CD14-positive monocyte (primary cell): ENCODE measurements around the gene CFAP90. TPM values are rescaled to one million over a fixed set of nuclear protein-coding genes. Genes with fewer than 3 reads are reported as not detected.

ENCODE experiments used
- DNase-seq, 3 donors: peaks; one replicate each; pipeline ENCODE4 v3.0.0-alpha.2; 2011 to 2022
- H2AFZ ChIP-seq: 2 replicates; pipeline ENCODE4 v1.6.0; 2012; ENCODE audit warnings: mild to moderate bottlenecking, low read depth, low read length, inconsistent platforms; ENCODE audit not compliant: insufficient read depth, poor library complexity, severe bottlenecking
- H3K27ac ChIP-seq, 2 donors: 1 replicate in 1 of 2; 2 replicates in 1 of 2; pipeline ENCODE4 v1.5.1; 2012 to 2013; ENCODE audit warnings: low read length in 2 of 2, control low read depth in 1 of 2, inconsistent platforms in 1 of 2, low read depth in 1 of 2, mild to moderate bottlenecking in 1 of 2
- H3K27me3 ChIP-seq, 2 donors: one replicate each; pipeline versions ENCODE4 v1.6.0 to v1.6.1; 2011 to 2013; ENCODE audit warnings: low read length in 2 of 2; ENCODE audit not compliant: control insufficient read depth in 2 of 2, insufficient read depth in 2 of 2
- H3K36me3 ChIP-seq, 2 donors: replicated peaks in 1 of 2; 1 replicate in 1 of 2; 2 replicates in 1 of 2; pipeline versions ENCODE4 v1.5.1 to v1.6.1; 2012 to 2013; ENCODE audit warnings: low read length in 2 of 2, control low read depth in 1 of 2, inconsistent platforms in 1 of 2, mild to moderate bottlenecking in 1 of 2; ENCODE audit not compliant: insufficient read depth in 2 of 2, control insufficient read depth in 1 of 2
- H3K4me1 ChIP-seq, 2 donors: 1 replicate in 1 of 2; 2 replicates in 1 of 2; pipeline versions ENCODE4 v1.5.1 to v1.6.1; 2012 to 2013; ENCODE audit warnings: low read length in 2 of 2, control low read depth in 1 of 2, inconsistent platforms in 1 of 2, mild to moderate bottlenecking in 1 of 2, moderate library complexity in 1 of 2; ENCODE audit not compliant: insufficient read depth in 2 of 2, control insufficient read depth in 1 of 2
- H3K4me2 ChIP-seq: replicated peaks from 2 replicates; pipeline ENCODE3; 2012; ENCODE audit warnings: low read length, moderate library complexity, mild to moderate bottlenecking; ENCODE audit not compliant: poor library complexity, severe bottlenecking; ENCODE audit errors: extremely low read depth
- H3K4me3 ChIP-seq, 3 experiments: fragments of 200-600 bp in 1 of 3; sonication (generic) in 1 of 3; replicated peaks in 1 of 3; 1 replicate in 2 of 3; 2 replicates in 1 of 3; pipeline ENCODE4 v1.5.1; 2011 to 2013; ENCODE audit warnings: low read length in 3 of 3, mild to moderate bottlenecking in 3 of 3, control low read depth in 2 of 3, low read depth in 2 of 3, inconsistent platforms in 1 of 3, moderate library complexity in 1 of 3
- H3K79me2 ChIP-seq: 2 replicates; pipeline ENCODE4 v1.6.0; 2012; ENCODE audit warnings: mild to moderate bottlenecking, control low read depth, inconsistent platforms, low read length, moderate library complexity; ENCODE audit not compliant: insufficient read depth
- H3K9ac ChIP-seq: 2 replicates; pipeline ENCODE4 v1.6.0; 2017; ENCODE audit warnings: low read length, mild to moderate bottlenecking; ENCODE audit not compliant: insufficient read depth, poor library complexity, severe bottlenecking
- H3K9me3 ChIP-seq, 2 donors: replicated peaks in 1 of 2; 1 replicate in 1 of 2; 2 replicates in 1 of 2; pipeline versions ENCODE4 v1.5.1 to v1.6.1; 2012 to 2013; ENCODE audit warnings: low read length in 2 of 2, control low read depth in 1 of 2; ENCODE audit not compliant: control insufficient read depth in 1 of 2, insufficient read depth in 1 of 2
- H4K20me1 ChIP-seq: 2 replicates; pipeline ENCODE4 v1.6.0; 2012; ENCODE audit warnings: mild to moderate bottlenecking, low read length, control low read depth, moderate library complexity; ENCODE audit not compliant: insufficient read depth
- H3K27ac Mint-ChIP-seq, 7 donors: one replicate each; pipeline ENCODE4 v1.8.0; 2020; ENCODE audit warnings: mild to moderate bottlenecking in 7 of 7, mixed read lengths in 7 of 7, moderate library complexity in 6 of 7, inconsistent platforms in 2 of 7
- H3K27me3 Mint-ChIP-seq, 3 donors: one replicate each; pipeline ENCODE4 v1.8.0; 2021 to 2022; ENCODE audit warnings: low read depth in 3 of 3, mild to moderate bottlenecking in 3 of 3, mixed read lengths in 3 of 3, moderate library complexity in 3 of 3, inconsistent platforms in 1 of 3
- H3K36me3 Mint-ChIP-seq, 2 donors: one replicate each; pipeline ENCODE4 v1.8.0; 2020; ENCODE audit warnings: mixed read lengths in 2 of 2, inconsistent platforms in 1 of 2, mild to moderate bottlenecking in 1 of 2
- H3K4me1 Mint-ChIP-seq: one replicate; pipeline ENCODE4 v1.8.0; 2020; ENCODE audit warnings: mild to moderate bottlenecking, mixed read lengths
- H3K4me3 Mint-ChIP-seq, 2 donors: one replicate each; pipeline ENCODE4 v1.8.0; 2020; ENCODE audit warnings: mild to moderate bottlenecking in 2 of 2, mixed read lengths in 2 of 2, moderate library complexity in 1 of 2
- H3K9me3 Mint-ChIP-seq, 7 donors: one replicate each; pipeline ENCODE4 v1.8.0; 2020 to 2022; ENCODE audit warnings: mixed read lengths in 7 of 7, mild to moderate bottlenecking in 6 of 7, moderate library complexity in 6 of 7, inconsistent platforms in 2 of 7
- WGBS: methylation state at CpG from one replicate; pipeline ENCODE4 v1.1.5; 2013; ENCODE audit warnings: missing lambda C conversion rate; ENCODE audit not compliant: insufficient coverage; 5-methylcytosine and 5-hydroxymethylcytosine counted together
- intact Hi-C, 2 donors: fragments of 100-400 bp; cut with micrococcal nuclease; formaldehyde crosslinking; loops; one replicate each; pipeline versions ENCODE4 v1.15.0 to v1.15.1; 2023
- polyA plus RNA-seq, 3 donors: library from polyadenylated mRNA; depleted of rRNA in 1 of 3; unstranded in 2 of 3; stranded (reverse) in 1 of 3; fragments of 300-500 nt in 2 of 3; fragments of >200 nt in 1 of 3; fragmentation: Illumina TruSeq in 2 of 3; gene quantifications; 1 replicate in 2 of 3; 2 replicates in 1 of 3; pipeline ENCODE4 v1.2.3, GENCODE V29; 2012 to 2021
- TF ChIP-seq, protein P1 (sequence below): fragments of 200-600 bp; IDR thresholded peaks from one replicate; pipeline ENCODE4 v1.8.0; 2022; ENCODE audit warnings: antibody characterized with exemption, mild to moderate bottlenecking

The CFAP90 gene
- polyA plus RNA-seq, 3 donors = not detected

DNA sequence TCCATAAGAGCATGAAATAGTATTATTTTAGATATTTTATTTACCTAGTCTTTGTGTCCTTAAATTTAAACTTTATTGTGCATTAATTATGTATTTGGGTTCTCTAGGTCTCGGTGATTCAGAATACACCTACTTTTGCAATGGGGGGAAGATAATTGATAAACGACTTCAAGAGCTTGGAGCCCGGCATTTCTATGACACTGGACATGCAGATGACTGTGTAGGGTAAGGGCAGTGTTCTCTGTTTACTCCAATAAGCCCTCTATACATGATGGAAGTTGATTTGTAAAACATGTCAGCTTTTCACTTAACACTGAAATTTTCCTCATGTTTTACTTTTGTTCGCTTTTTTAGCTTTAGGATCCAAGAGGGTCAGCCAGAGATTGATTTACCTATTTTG lies 24.2 kb upstream of the CFAP90 start:
- Histone ChIP-seq H3K27me3 (no peaks in the 10 kb centered on the region), H3K9me3 (no peaks in the 10 kb centered on the region), H3K27ac (no peak overlapping the region), H3K4me1 (peaks cover 25 to 33% of the 10 kb centered on the region in 2 donors), H3K36me3 (peaks cover 39 to 71% of the 10 kb centered on the region in 2 donors), H3K4me3 (no peak overlapping the region), H3K4me2 (no peak overlapping the region), H4K20me1 (peaks cover 10% of the 10 kb centered on the region), H3K9ac (no peak overlapping the region), H3K79me2 (peaks cover 53% of the 10 kb centered on the region), H2AFZ (no peak overlapping the region)
- TF ChIP-seq, protein P1, sequence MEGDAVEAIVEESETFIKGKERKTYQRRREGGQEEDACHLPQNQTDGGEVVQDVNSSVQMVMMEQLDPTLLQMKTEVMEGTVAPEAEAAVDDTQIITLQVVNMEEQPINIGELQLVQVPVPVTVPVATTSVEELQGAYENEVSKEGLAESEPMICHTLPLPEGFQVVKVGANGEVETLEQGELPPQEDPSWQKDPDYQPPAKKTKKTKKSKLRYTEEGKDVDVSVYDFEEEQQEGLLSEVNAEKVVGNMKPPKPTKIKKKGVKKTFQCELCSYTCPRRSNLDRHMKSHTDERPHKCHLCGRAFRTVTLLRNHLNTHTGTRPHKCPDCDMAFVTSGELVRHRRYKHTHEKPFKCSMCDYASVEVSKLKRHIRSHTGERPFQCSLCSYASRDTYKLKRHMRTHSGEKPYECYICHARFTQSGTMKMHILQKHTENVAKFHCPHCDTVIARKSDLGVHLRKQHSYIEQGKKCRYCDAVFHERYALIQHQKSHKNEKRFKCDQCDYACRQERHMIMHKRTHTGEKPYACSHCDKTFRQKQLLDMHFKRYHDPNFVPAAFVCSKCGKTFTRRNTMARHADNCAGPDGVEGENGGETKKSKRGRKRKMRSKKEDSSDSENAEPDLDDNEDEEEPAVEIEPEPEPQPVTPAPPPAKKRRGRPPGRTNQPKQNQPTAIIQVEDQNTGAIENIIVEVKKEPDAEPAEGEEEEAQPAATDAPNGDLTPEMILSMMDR = no peak
- WGBS = 100% methylated on average over 1 of the region's 4 CpGs
- Mint-ChIP-seq H3K4me1 (peaks cover 45% of the 10 kb centered on the region), H3K27ac (no peak overlapping the region), H3K4me3 (no peak overlapping the region), H3K9me3 (no peaks in the 10 kb centered on the region), H3K36me3 (peaks cover 54 to 71% of the 10 kb centered on the region in 2 donors), H3K27me3 (no peaks in the 10 kb centered on the region)
- DNase-seq = no peak
- intact Hi-C loops = loop anchor here in 1 of 2 donors (10.0 kb wide), 1 partner anchor 1500 kb away; the partner anchor contains the start of gene MED10

DNA sequence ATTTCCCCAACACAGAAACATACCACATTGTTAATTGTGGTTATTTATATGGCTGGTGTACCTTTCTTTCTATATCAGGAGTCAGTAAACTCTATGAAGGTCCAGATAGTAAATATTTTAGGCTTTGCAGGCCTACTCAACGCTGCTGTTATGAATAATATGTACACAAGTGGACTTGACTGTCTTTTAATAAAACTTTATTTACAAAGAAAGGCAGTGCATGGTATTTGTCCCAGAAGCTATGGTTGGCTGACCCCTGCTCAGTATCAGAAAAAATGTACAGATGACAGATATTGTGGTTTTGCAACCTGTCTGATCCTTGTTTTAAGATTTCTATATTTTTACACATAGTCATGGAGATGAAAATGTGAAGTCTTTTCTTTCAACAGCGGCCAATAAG lies 23.7 kb upstream of the CFAP90 start:
- TF ChIP-seq, protein P1 = no peak
- Mint-ChIP-seq H3K27ac (no peak overlapping the region), H3K4me3 (no peak overlapping the region), H3K4me1 (peaks cover 45% of the 10 kb centered on the region), H3K36me3 (peaks cover 54 to 68% of the 10 kb centered on the region in 2 donors), H3K27me3 (no peaks in the 10 kb centered on the region), H3K9me3 (no peaks in the 10 kb centered on the region)
- H3K4me3 ChIP-seq = no peak overlapping the region
- peaks cover 10% of the 10 kb centered on the region for H4K20me1 ChIP-seq
- no peak overlapping the region for H3K9ac ChIP-seq
- no peaks in the 10 kb centered on the region for H3K27me3 ChIP-seq
- H3K27ac ChIP-seq = no peak overlapping the region
- WGBS = no CpG with 5 or more reads among the region's 2 CpGs
- H3K36me3 ChIP-seq = peaks cover 39 to 66% of the 10 kb centered on the region in 2 donors
- no peaks in the 10 kb centered on the region for H3K9me3 ChIP-seq
- H3K4me2 ChIP-seq = no peak overlapping the region
- no peak for DNase-seq
- H2AFZ ChIP-seq = no peak overlapping the region
- intact Hi-C loops = loop anchor here in 1 of 2 donors (10.0 kb wide), 1 partner anchor 1500 kb away; the partner anchor contains the start of gene MED10
- peaks cover 53% of the 10 kb centered on the region for H3K79me2 ChIP-seq
- peaks cover 26 to 34% of the 10 kb centered on the region in 2 donors for H3K4me1 ChIP-seq
